SK-N-SH (cell line): ENCODE results near the gene KNDC1. TPM values are rescaled to one million over a fixed set of nuclear protein-coding genes. Genes with fewer than 3 reads are reported as not detected.

Experiments
- CTCF ChIA-PET: fragments of 300-600, 350-600 bp; formaldehyde crosslinking; extraction: SDS; loops from one replicate; lab custom pipeline; 2021; lab: Yijun Ruan, JAX
- POLR2A ChIA-PET: fragments of 350-600 bp; sonication (Branson Sonifier 250); formaldehyde crosslinking; extraction: SDS; loops from one replicate; lab custom pipeline; 2020; ENCODE audit warnings: antibody characterized with exemption, inconsistent platforms; lab: Yijun Ruan, JAX
- DNase-seq: peaks from one replicate; pipeline ENCODE4 v3.0.0; 2012
- H2AFZ ChIP-seq: fragments of 200-600 bp; sonication (generic); 2 replicates; pipeline ENCODE4 v1.8.1; 2016; ENCODE audit warnings: antibody characterized with exemption, mild to moderate bottlenecking, low read depth
- H3F3A ChIP-seq: fragments of 200-600 bp; sonication (generic); replicated peaks from 2 replicates; pipeline ENCODE3; 2016; ENCODE audit warnings: antibody characterized with exemption, mild to moderate bottlenecking; ENCODE audit not compliant: insufficient read depth
- H3K27ac ChIP-seq, 2 experiments: fragments of 200-500 bp in 1 of 2; fragments of 200-600 bp in 1 of 2; sonication (Bioruptor generic) in 1 of 2; sonication (generic), shearing (Covaris generic) in 1 of 2; 2 replicates each; pipeline versions ENCODE4 v1.5.1 to v1.6.1; 2014 to 2016; ENCODE audit warnings: low read depth in 2 of 2, inconsistent platforms in 1 of 2, low read length in 1 of 2, mild to moderate bottlenecking in 1 of 2, mixed read lengths in 1 of 2
- H3K27me3 ChIP-seq: fragments of 200-600 bp; sonication (generic), shearing (Covaris generic); 2 replicates; pipeline ENCODE4 v1.6.1; 2016; ENCODE audit warnings: mixed run types; ENCODE audit not compliant: insufficient read depth
- H3K36me3 ChIP-seq, 2 experiments: fragments of 200-500 bp in 1 of 2; fragments of 200-600 bp in 1 of 2; sonication (Bioruptor generic) in 1 of 2; sonication (generic) in 1 of 2; replicated peaks in 1 of 2; 2 replicates each; pipeline versions ENCODE3 to v1.5.1; 2014 to 2016; ENCODE audit warnings: low read length in 1 of 2, mild to moderate bottlenecking in 1 of 2; ENCODE audit not compliant: insufficient read depth in 2 of 2, control insufficient read depth in 1 of 2
- H3K4me1 ChIP-seq, 2 experiments: fragments of 200-500 bp in 1 of 2; fragments of 200-600 bp in 1 of 2; sonication (Bioruptor generic) in 1 of 2; sonication (generic), shearing (Covaris generic) in 1 of 2; 2 replicates each; pipeline versions ENCODE4 v1.5.1 to v1.6.1; 2014 to 2016; ENCODE audit warnings: low read depth in 1 of 2, low read length in 1 of 2, mixed run types in 1 of 2; ENCODE audit not compliant: insufficient read depth in 2 of 2, control insufficient read depth in 1 of 2
- H3K4me2 ChIP-seq: fragments of 200-600 bp; sonication (generic), shearing (Covaris generic); 2 replicates; pipeline ENCODE4 v1.6.1; 2017; ENCODE audit warnings: mixed run types
- H3K4me3 ChIP-seq, 2 experiments: fragments of 200-500 bp in 1 of 2; fragments of 200-600 bp in 1 of 2; sonication (Bioruptor generic) in 1 of 2; sonication (generic), shearing (Covaris generic) in 1 of 2; 2 replicates each; pipeline versions ENCODE4 v1.5.1 to v1.8.1; 2014 to 2016; ENCODE audit warnings: low read depth in 2 of 2, inconsistent platforms in 1 of 2, low read length in 1 of 2, mild to moderate bottlenecking in 1 of 2, mixed read lengths in 1 of 2, moderate library complexity in 1 of 2
- H3K79me2 ChIP-seq: fragments of 200-600 bp; sonication (generic); 2 replicates; pipeline ENCODE4 v1.8.1; 2017; ENCODE audit warnings: mild to moderate bottlenecking; ENCODE audit not compliant: insufficient read depth
- H3K9ac ChIP-seq: fragments of 200-600 bp; sonication (generic); 2 replicates; pipeline ENCODE4 v1.6.1; 2017; ENCODE audit warnings: mixed run types
- H3K9me2 ChIP-seq: fragments of 200-600 bp; sonication (generic); 2 replicates; pipeline ENCODE4 v1.6.1; 2017; ENCODE audit warnings: mixed run types
- H3K9me3 ChIP-seq: fragments of 200-600 bp; sonication (generic); 2 replicates; pipeline ENCODE4 v1.6.1; 2017; ENCODE audit warnings: mixed run types, mild to moderate bottlenecking, moderate library complexity
- H4K20me1 ChIP-seq: fragments of 200-600 bp; sonication (generic); 2 replicates; pipeline ENCODE4 v1.6.1; 2017; ENCODE audit warnings: mild to moderate bottlenecking, mixed run types; ENCODE audit not compliant: insufficient read depth
- ELF1 ChIP-seq: IDR thresholded peaks from 2 replicates; pipeline ENCODE4 v1.4.0; 2012
- GABPA ChIP-seq: IDR thresholded peaks from 2 replicates; pipeline ENCODE4 v1.4.0; 2012; ENCODE audit warnings: low read depth, mild to moderate bottlenecking
- JUND ChIP-seq: IDR thresholded peaks from 2 replicates; pipeline ENCODE4 v1.4.0; 2012
- NRF1 ChIP-seq: IDR thresholded peaks from 2 replicates; pipeline ENCODE4 v1.6.1; 2012; ENCODE audit warnings: low read depth, mild to moderate bottlenecking, low read length
- POLR2AphosphoS5 ChIP-seq: IDR thresholded peaks from 2 replicates; pipeline ENCODE4 v1.6.1; 2012; ENCODE audit warnings: low read depth, low read length
- WGBS: methylation state at CpG from one replicate; pipeline ENCODE4 v1.1.6; 2017; ENCODE audit warnings: low lambda C conversion rate; 5-methylcytosine and 5-hydroxymethylcytosine counted together
- polyA plus RNA-seq, 3 experiments: library from polyadenylated mRNA; depleted of rRNA; stranded (reverse); fragments of >200 nt; gene quantifications; 2 replicates each; pipeline ENCODE4 v1.2.3, GENCODE V29; 2012
- TF ChIP-seq, protein P1 (sequence below): IDR thresholded peaks from 2 replicates; pipeline ENCODE4 v1.4.0; 2012; ENCODE audit warnings: low read depth, borderline replicate concordance
- TF ChIP-seq, protein P2 (sequence below): fragments of 200-600 bp; sonication (generic); IDR thresholded peaks from 2 replicates; pipeline ENCODE4 v1.6.1; 2017; ENCODE audit warnings: antibody characterized with exemption, mild to moderate bottlenecking, moderate library complexity
- TF ChIP-seq, protein P3 (sequence below): IDR thresholded peaks from 2 replicates; pipeline ENCODE4 v1.4.0; 2012; ENCODE audit warnings: low read depth, borderline replicate concordance
- TF ChIP-seq, protein P4 (sequence below): fragments of 150-350 bp; IDR thresholded peaks from 2 replicates; pipeline ENCODE4 v1.6.1; 2017; ENCODE audit warnings: antibody characterized with exemption, low read length, low read depth, borderline replicate concordance

KNDC1 gene
- polyA plus RNA-seq, 1 of the 3 experiments (the other 2 are of a cell fraction), result 1.4 TPM

DNA sequence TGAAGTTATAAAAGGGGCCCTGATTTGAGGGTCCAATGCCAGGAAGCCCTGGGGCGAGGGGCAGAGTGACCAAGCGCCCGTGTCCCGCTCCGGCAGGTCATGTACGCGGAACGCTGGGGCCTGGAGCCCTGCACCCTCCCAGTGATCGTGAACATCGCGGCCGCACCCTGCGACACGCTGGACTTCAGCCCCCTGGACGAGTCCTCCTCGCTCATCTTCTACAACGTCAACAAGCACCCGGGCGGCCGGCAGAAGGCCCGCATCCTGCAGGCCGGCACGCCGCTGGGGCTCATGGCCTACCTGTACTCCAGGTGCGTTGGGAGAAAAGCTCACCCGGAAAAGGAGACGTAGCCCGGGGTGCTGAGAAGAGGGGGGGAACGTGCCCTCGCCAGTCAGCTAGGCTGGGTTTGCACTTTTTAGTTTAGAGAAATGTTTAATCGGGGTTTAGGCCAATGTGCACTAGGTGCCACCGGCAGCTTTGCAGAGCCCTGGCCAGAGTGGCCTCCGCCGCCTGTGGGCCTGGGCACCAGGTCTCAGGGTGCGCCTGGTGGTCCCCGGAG is 47.1 kb downstream of the KNDC1 start:
- CTCF ChIA-PET, result no interaction called here
- POLR2A ChIA-PET, result no interaction called here
- no peak overlapping the region for H3K27ac ChIP-seq
- H3K4me3 ChIP-seq, result no peak overlapping the region
- H3K9me3 ChIP-seq, result no peaks in the 10 kb centered on the region
- H3K9me2 ChIP-seq, result no peaks in the 10 kb centered on the region
- no peaks in the 10 kb centered on the region for H3K4me1 ChIP-seq
- no peak overlapping the region for H3K4me2 ChIP-seq
- no peaks in the 10 kb centered on the region for H3F3A ChIP-seq
- H2AFZ ChIP-seq, result no peak overlapping the region
- TF ChIP-seq NRF1, result no peak
- TF ChIP-seq, protein P1, sequence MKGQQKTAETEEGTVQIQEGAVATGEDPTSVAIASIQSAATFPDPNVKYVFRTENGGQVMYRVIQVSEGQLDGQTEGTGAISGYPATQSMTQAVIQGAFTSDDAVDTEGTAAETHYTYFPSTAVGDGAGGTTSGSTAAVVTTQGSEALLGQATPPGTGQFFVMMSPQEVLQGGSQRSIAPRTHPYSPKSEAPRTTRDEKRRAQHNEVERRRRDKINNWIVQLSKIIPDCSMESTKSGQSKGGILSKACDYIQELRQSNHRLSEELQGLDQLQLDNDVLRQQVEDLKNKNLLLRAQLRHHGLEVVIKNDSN, result no peak
- TF ChIP-seq, protein P2, sequence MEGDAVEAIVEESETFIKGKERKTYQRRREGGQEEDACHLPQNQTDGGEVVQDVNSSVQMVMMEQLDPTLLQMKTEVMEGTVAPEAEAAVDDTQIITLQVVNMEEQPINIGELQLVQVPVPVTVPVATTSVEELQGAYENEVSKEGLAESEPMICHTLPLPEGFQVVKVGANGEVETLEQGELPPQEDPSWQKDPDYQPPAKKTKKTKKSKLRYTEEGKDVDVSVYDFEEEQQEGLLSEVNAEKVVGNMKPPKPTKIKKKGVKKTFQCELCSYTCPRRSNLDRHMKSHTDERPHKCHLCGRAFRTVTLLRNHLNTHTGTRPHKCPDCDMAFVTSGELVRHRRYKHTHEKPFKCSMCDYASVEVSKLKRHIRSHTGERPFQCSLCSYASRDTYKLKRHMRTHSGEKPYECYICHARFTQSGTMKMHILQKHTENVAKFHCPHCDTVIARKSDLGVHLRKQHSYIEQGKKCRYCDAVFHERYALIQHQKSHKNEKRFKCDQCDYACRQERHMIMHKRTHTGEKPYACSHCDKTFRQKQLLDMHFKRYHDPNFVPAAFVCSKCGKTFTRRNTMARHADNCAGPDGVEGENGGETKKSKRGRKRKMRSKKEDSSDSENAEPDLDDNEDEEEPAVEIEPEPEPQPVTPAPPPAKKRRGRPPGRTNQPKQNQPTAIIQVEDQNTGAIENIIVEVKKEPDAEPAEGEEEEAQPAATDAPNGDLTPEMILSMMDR, result no peak
- TF ChIP-seq, protein P3, sequence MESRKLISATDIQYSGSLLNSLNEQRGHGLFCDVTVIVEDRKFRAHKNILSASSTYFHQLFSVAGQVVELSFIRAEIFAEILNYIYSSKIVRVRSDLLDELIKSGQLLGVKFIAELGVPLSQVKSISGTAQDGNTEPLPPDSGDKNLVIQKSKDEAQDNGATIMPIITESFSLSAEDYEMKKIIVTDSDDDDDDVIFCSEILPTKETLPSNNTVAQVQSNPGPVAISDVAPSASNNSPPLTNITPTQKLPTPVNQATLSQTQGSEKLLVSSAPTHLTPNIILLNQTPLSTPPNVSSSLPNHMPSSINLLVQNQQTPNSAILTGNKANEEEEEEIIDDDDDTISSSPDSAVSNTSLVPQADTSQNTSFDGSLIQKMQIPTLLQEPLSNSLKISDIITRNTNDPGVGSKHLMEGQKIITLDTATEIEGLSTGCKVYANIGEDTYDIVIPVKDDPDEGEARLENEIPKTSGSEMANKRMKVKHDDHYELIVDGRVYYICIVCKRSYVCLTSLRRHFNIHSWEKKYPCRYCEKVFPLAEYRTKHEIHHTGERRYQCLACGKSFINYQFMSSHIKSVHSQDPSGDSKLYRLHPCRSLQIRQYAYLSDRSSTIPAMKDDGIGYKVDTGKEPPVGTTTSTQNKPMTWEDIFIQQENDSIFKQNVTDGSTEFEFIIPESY, result no peak
- no peaks in the 10 kb centered on the region for H3K36me3 ChIP-seq
- DNase-seq, result no peak
- H3K27me3 ChIP-seq, result 0 out of 2 replicates have a peak, but pooled peaks cover 5% of the 10 kb centered on the region
- no peaks in the 10 kb centered on the region for H3K79me2 ChIP-seq
- 70% methylated on average over 19 of the region's 36 CpGs for WGBS
- H3K9ac ChIP-seq, result no peak overlapping the region
- H4K20me1 ChIP-seq, result no peaks in the 10 kb centered on the region

DNA sequence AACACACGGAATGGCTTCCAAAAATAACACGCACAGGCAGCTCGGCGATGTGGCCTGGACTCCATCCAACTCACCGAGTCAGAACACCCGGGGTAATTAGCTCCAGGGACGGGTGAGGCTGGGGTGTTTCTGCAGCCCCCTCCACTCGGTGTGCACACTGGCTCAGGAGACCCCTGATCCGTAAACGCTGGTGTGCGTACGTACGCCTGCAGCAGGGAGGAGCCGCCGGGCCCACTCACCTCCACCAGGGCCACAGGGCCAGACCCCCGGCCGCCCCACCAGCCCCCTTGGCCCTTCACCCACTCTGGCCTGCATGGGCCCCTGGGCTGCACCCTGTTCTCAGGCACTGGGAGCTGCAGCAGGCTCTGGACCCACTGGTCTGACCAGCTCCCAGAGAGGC is 47.6 kb downstream of the KNDC1 start:
- Histone ChIP-seq H3K79me2 (no peaks in the 10 kb centered on the region), H3K9ac (no peak overlapping the region), H3F3A (no peaks in the 10 kb centered on the region), H2AFZ (no peak overlapping the region), H3K36me3 (no peaks in the 10 kb centered on the region), H3K4me1 (no peaks in the 10 kb centered on the region), H3K27me3 (0 out of 2 replicates have a peak, but pooled peaks cover 5% of the 10 kb centered on the region), H4K20me1 (no peaks in the 10 kb centered on the region), H3K4me2 (no peak overlapping the region), H3K27ac (no peak overlapping the region), H3K9me2 (no peaks in the 10 kb centered on the region), H3K9me3 (no peaks in the 10 kb centered on the region), H3K4me3 (no peak overlapping the region)
- TF ChIP-seq GABPA (no peak), ELF1 (no peak), POLR2AphosphoS5 (no peak), JUND (no peak)
- TF ChIP-seq, protein P4, sequence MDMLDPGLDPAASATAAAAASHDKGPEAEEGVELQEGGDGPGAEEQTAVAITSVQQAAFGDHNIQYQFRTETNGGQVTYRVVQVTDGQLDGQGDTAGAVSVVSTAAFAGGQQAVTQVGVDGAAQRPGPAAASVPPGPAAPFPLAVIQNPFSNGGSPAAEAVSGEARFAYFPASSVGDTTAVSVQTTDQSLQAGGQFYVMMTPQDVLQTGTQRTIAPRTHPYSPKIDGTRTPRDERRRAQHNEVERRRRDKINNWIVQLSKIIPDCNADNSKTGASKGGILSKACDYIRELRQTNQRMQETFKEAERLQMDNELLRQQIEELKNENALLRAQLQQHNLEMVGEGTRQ, result no peak
- WGBS, result no CpG with 5 or more reads among the region's 17 CpGs
- no peak for DNase-seq
- ChIA-PET CTCF (no interaction called here), POLR2A (no interaction called here)
